Measurements from ENCODE around the gene NDST4.

NDST4 gene

DNA sequence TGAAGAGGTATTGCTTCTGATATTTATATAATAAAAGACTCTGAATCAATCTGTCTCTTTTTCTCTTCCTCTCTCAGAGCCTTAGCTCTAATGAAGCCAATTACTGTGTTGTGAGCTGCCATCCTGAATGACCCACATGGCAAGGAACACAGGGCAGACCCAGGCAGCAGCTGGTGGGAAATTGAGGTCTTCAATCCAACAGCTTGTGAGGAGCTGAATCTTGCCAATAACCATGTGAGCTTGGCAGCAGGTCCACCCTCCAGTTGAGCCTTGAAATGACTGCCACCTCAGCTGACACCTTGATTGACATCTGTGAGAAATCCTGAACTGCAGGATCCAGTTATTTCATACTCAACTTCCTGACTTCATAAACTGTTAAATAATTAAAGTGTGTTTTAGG, 149.4 kb downstream of the NDST4 start:
- H3K9ac ChIP-seq (ENCODE audit: low read depth, low read length): no peak overlapping the region
- H3K36me3 ChIP-seq (ENCODE audit: control insufficient read depth, insufficient read depth, low read length): no peaks in the 10 kb centered on the region
- no peaks in the 10 kb centered on the region for H3K27me3 ChIP-seq (ENCODE audit: control insufficient read depth, insufficient read depth, low read length)
- H3K9me3 ChIP-seq (ENCODE audit: control insufficient read depth, insufficient read depth, low read length): no peaks in the 10 kb centered on the region
- H3K4me1 ChIP-seq (ENCODE audit: control insufficient read depth, insufficient read depth, low read length): no peaks in the 10 kb centered on the region
- H3K4me3 ChIP-seq (ENCODE audit: low read depth, low read length): no peak overlapping the region
- H3K27ac ChIP-seq (ENCODE audit: low read depth, low read length): no peak overlapping the region

DNA sequence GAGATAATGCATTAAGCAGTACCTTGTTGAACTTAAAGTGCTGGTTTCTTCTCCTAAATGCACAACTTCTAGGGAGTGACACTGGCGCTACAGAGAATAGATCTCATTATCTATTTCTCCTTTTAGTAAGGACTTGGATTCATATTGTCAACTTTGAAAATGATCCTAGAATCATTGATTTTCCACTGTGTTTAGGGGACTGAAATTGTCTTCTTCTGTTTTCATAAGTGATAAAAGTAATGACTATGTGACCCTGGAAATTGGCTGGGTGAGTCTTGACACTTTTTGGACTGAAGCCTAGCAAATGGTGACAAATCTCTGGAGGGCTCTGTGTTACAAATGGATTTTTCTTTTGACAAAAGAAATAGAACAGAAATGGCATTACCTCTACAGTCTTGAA, 167.8 kb downstream of the NDST4 start:
- Histone ChIP-seq H3K27me3 (ENCODE audit: control insufficient read depth, insufficient read depth, low read length) (no peaks in the 10 kb centered on the region), H3K27ac (ENCODE audit: low read depth, low read length) (no peak overlapping the region), H3K4me3 (ENCODE audit: low read depth, low read length) (no peak overlapping the region), H3K9ac (ENCODE audit: low read depth, low read length) (no peak overlapping the region), H3K36me3 (ENCODE audit: control insufficient read depth, insufficient read depth, low read length) (no peaks in the 10 kb centered on the region), H3K9me3 (ENCODE audit: control insufficient read depth, insufficient read depth, low read length) (no peaks in the 10 kb centered on the region), H3K4me1 (ENCODE audit: control insufficient read depth, insufficient read depth, low read length) (0 out of 2 replicates have a peak, but pooled peaks cover 4% of the 10 kb centered on the region)

DNA sequence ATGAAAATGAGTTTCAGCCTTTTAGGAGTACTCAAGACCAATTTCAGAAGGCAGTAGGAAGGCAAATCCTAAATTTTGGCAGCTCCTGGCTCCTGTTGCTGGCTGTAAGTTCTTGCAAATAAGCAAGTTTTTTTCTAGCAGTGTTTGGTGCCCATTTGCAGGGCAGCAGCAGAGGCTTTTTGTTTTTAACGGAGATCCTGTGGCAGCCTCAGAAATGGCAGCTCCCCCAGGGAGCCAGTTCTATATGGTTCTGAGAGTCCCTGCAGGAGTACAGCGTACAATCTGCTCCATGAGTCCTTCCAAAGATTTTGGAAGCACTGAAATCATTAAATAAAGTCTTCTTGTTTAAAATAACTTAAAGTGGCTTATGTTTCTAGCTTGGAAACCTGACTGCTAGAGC, 171.9 kb downstream of the NDST4 start:
- H3K27ac ChIP-seq (ENCODE audit: low read depth, low read length): no peak overlapping the region
- H3K4me3 ChIP-seq (ENCODE audit: low read depth, low read length): no peak overlapping the region
- H3K4me1 ChIP-seq (ENCODE audit: control insufficient read depth, insufficient read depth, low read length): 0 out of 2 replicates have a peak, but pooled peaks cover 4% of the 10 kb centered on the region
- no peak overlapping the region for H3K9ac ChIP-seq (ENCODE audit: low read depth, low read length)
- no peaks in the 10 kb centered on the region for H3K36me3 ChIP-seq (ENCODE audit: control insufficient read depth, insufficient read depth, low read length)
- H3K9me3 ChIP-seq (ENCODE audit: control insufficient read depth, insufficient read depth, low read length): no peaks in the 10 kb centered on the region
- H3K27me3 ChIP-seq (ENCODE audit: control insufficient read depth, insufficient read depth, low read length): no peaks in the 10 kb centered on the region

DNA sequence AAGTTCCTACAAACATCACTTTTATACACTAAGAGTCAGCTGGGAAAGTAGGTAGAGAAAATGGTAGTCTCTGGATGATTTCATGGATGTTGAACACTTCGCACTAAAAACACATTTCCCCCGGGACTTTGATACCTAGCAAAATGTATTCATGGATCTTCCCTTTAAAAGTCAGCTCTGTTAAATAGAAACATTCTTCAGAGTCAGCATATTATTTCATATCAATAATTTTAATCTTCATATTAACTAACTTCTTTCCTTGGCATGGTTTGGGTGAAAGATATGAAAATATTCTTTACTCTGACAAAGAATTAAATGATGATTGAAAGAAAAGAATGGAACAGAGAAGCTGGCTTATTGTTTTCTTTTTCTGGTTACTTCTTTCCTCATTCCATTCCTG, 185.5 kb downstream of the NDST4 start:
- Histone ChIP-seq H3K27me3 (ENCODE audit: control insufficient read depth, insufficient read depth, low read length) (no peaks in the 10 kb centered on the region), H3K9ac (ENCODE audit: low read depth, low read length) (no peak overlapping the region), H3K9me3 (ENCODE audit: control insufficient read depth, insufficient read depth, low read length) (no peaks in the 10 kb centered on the region), H3K4me1 (ENCODE audit: control insufficient read depth, insufficient read depth, low read length) (peaks cover 32% of the 10 kb centered on the region), H3K36me3 (ENCODE audit: control insufficient read depth, insufficient read depth, low read length) (no peaks in the 10 kb centered on the region), H3K27ac (ENCODE audit: low read depth, low read length) (no peak overlapping the region), H3K4me3 (ENCODE audit: low read depth, low read length) (no peak overlapping the region)

DNA sequence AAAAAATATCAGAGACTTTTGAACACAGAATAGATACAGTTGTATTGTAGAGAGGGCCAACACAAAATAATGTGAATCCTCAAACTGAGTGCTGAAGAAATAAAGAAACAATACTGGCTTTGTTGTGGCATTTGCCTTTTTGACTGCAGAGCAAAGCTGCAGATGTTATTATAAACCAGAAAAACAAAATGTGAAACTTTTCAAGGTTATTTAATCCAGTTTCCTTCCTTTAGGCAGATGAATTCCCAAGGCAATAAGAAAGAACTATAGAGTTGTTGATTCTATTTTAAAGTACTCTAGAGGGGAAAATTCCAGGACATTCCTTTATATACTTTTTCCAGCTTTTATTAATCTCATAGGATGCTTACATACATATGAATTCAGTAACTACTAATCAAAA, 186.8 kb downstream of the NDST4 start:
- no peak overlapping the region for H3K4me3 ChIP-seq (ENCODE audit: low read depth, low read length)
- H3K9ac ChIP-seq (ENCODE audit: low read depth, low read length): no peak overlapping the region
- H3K9me3 ChIP-seq (ENCODE audit: control insufficient read depth, insufficient read depth, low read length): no peaks in the 10 kb centered on the region
- H3K27ac ChIP-seq (ENCODE audit: low read depth, low read length): no peak overlapping the region
- H3K36me3 ChIP-seq (ENCODE audit: control insufficient read depth, insufficient read depth, low read length): no peaks in the 10 kb centered on the region
- no peaks in the 10 kb centered on the region for H3K27me3 ChIP-seq (ENCODE audit: control insufficient read depth, insufficient read depth, low read length)
- H3K4me1 ChIP-seq (ENCODE audit: control insufficient read depth, insufficient read depth, low read length): peaks cover 44% of the 10 kb centered on the region

DNA sequence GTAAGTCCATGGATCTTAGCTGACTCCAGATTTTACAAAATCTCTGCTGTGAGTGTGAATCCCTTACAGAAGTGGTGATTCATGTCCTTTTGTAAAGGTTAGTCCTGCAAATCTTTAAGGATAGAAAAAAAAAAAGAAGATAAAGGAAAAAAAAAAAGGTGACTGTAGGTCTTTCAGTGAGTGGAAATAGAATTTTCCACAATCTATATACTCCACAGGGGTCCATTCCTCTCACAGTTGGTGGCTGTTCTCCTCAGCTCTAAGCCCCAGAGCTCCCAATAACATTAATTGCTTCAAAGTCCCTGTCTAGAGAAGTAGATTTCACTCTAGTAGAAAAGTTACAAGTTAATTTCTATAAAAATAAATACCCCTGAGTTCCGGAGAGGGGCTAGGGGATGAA, 189.1 kb downstream of the NDST4 start:
- Histone ChIP-seq H3K27me3 (ENCODE audit: control insufficient read depth, insufficient read depth, low read length) (no peaks in the 10 kb centered on the region), H3K9me3 (ENCODE audit: control insufficient read depth, insufficient read depth, low read length) (no peaks in the 10 kb centered on the region), H3K36me3 (ENCODE audit: control insufficient read depth, insufficient read depth, low read length) (no peaks in the 10 kb centered on the region), H3K4me1 (ENCODE audit: control insufficient read depth, insufficient read depth, low read length) (peaks cover 46% of the 10 kb centered on the region), H3K27ac (ENCODE audit: low read depth, low read length) (peak overlapping the region; percentile 84), H3K9ac (ENCODE audit: low read depth, low read length) (no peak overlapping the region), H3K4me3 (ENCODE audit: low read depth, low read length) (0 out of 2 replicates have a peak overlapping the region, but pooled peaks have one; percentile 3)

DNA sequence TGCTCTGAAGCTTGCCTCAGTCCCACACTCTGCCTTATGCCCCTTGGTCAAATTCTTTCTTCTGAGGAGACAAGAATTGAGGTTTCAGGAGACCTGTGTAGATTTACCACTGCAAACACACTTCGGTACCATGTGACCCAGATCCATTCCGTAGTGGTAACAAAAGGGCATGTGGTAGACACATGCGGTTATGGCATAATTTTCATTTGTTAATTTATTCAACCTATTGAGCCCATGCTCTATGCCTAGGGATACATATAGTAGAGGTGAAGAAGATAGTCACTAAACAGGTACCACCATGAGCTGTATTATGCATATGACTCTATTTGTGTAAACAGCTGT, 190.9 kb downstream of the NDST4 start:
- no peak overlapping the region for H3K4me3 ChIP-seq (ENCODE audit: low read depth, low read length)
- no peaks in the 10 kb centered on the region for H3K27me3 ChIP-seq (ENCODE audit: control insufficient read depth, insufficient read depth, low read length)
- no peaks in the 10 kb centered on the region for H3K9me3 ChIP-seq (ENCODE audit: control insufficient read depth, insufficient read depth, low read length)
- H3K4me1 ChIP-seq (ENCODE audit: control insufficient read depth, insufficient read depth, low read length): peaks cover 46% of the 10 kb centered on the region
- H3K36me3 ChIP-seq (ENCODE audit: control insufficient read depth, insufficient read depth, low read length): no peaks in the 10 kb centered on the region
- no peak overlapping the region for H3K9ac ChIP-seq (ENCODE audit: low read depth, low read length)
- H3K27ac ChIP-seq (ENCODE audit: low read depth, low read length): peak overlapping the region; percentile 22

DNA sequence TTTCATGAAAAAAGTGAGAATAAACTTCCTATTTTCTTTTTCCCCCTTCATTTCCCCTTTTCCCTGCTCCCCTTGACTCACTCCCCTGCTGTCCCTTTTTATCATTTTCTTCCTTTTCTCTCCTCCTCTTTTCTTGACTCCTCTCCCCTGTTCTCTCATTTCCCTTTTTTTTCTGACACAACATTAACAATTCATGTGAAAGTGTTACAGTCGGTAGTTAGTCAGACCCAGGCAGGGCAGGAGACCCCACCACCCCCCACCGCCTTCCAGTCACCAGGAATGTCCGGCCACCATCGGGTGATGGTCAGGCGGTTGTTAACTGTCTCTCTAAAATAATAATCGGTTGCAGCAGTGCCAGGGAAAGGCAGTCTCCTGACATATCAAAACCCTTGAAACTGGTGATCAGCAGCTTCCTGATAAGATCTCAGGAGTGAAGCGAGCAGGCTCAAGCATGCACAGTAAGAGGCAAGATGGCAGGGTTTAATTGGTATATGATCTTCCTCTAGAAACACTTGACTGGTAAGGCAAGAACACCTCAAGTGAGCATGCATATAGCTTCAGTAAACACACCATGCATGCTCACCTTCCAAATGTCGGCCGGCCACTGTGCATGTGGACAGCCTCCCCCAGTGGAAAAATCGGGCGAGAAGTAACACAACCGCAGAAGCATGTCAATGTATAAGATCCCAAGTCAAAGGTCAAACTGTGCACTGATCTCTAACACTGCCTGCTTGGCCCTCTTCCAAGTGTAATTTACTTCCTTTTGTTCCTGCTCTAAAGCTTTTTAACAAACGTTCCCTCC, 191.4 kb downstream of the NDST4 start:
- Histone ChIP-seq H3K9me3 (ENCODE audit: control insufficient read depth, insufficient read depth, low read length) (no peaks in the 10 kb centered on the region), H3K9ac (ENCODE audit: low read depth, low read length) (no peak overlapping the region), H3K4me3 (ENCODE audit: low read depth, low read length) (no peak overlapping the region), H3K36me3 (ENCODE audit: control insufficient read depth, insufficient read depth, low read length) (no peaks in the 10 kb centered on the region), H3K27ac (ENCODE audit: low read depth, low read length) (peak overlapping the region; percentile 22), H3K27me3 (ENCODE audit: control insufficient read depth, insufficient read depth, low read length) (no peaks in the 10 kb centered on the region), H3K4me1 (ENCODE audit: control insufficient read depth, insufficient read depth, low read length) (peaks cover 46% of the 10 kb centered on the region)

DNA sequence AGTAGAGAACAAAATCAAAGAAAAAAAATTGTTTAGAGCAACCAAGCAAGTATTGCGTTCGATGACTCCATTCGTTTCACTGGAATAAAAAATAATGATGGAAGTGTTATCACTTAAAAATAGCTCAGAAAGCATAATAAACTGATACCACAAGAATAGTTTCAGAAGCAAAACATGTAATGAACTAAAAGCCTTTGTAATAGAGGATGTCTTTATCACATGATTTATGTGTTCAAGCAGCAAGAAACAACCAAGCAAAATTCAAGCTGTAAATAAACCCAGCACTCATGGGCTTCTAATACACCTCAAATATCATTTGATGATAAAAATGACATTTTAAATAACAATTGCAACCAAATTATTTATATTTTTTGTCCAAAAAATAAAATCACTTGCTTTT, 192.2 kb downstream of the NDST4 start:
- Histone ChIP-seq H3K36me3 (ENCODE audit: control insufficient read depth, insufficient read depth, low read length) (no peaks in the 10 kb centered on the region), H3K9me3 (ENCODE audit: control insufficient read depth, insufficient read depth, low read length) (no peaks in the 10 kb centered on the region), H3K4me1 (ENCODE audit: control insufficient read depth, insufficient read depth, low read length) (peaks cover 41% of the 10 kb centered on the region), H3K4me3 (ENCODE audit: low read depth, low read length) (no peak overlapping the region), H3K9ac (ENCODE audit: low read depth, low read length) (no peak overlapping the region), H3K27ac (ENCODE audit: low read depth, low read length) (no peak overlapping the region), H3K27me3 (ENCODE audit: control insufficient read depth, insufficient read depth, low read length) (no peaks in the 10 kb centered on the region)

DNA sequence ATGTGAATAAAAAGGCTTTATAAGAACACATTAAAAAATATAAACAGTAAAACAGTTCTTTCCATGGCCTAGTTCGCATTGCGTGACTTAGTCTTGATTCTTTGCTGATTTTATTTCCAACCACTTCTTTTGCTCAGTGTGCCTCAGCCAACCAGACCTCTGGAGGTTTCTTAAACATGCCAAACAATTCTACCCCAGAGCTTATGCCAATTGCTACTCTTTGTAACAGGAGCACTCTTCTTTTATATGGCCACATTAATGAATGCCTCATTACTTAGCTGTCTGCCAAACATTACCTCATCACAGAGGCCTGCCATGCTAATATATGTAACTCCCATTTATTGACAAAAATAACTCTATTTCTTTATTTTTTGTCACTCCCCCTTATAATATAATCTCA, 202.3 kb downstream of the NDST4 start:
- Histone ChIP-seq H3K36me3 (ENCODE audit: control insufficient read depth, insufficient read depth, low read length) (no peaks in the 10 kb centered on the region), H3K9ac (ENCODE audit: low read depth, low read length) (no peak overlapping the region), H3K27me3 (ENCODE audit: control insufficient read depth, insufficient read depth, low read length) (no peaks in the 10 kb centered on the region), H3K9me3 (ENCODE audit: control insufficient read depth, insufficient read depth, low read length) (no peaks in the 10 kb centered on the region), H3K4me3 (ENCODE audit: low read depth, low read length) (no peak overlapping the region), H3K4me1 (ENCODE audit: control insufficient read depth, insufficient read depth, low read length) (no peaks in the 10 kb centered on the region), H3K27ac (ENCODE audit: low read depth, low read length) (no peak overlapping the region)

DNA sequence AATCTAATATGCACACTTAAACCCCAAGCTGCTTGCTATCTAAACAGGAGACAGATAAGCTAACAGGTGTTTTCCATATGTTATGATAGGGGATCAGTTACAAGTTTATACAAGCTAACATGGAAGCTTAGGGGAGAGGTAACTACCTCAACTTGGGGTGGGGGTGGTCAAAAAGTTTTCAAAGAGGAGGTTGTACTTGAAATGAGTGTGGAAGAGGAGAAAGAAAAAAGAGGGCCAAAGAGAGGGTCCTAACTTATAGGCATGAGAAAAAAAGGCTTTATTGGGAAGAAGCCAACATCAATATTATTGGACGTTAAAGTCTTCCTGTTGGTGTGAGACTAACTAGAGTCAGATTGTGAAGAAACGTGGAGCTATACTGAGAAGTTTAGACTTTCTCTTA, 205.9 kb downstream of the NDST4 start:
- Histone ChIP-seq H3K4me1 (ENCODE audit: control insufficient read depth, insufficient read depth, low read length) (no peaks in the 10 kb centered on the region), H3K9me3 (ENCODE audit: control insufficient read depth, insufficient read depth, low read length) (no peaks in the 10 kb centered on the region), H3K27ac (ENCODE audit: low read depth, low read length) (no peak overlapping the region), H3K27me3 (ENCODE audit: control insufficient read depth, insufficient read depth, low read length) (no peaks in the 10 kb centered on the region), H3K9ac (ENCODE audit: low read depth, low read length) (no peak overlapping the region), H3K4me3 (ENCODE audit: low read depth, low read length) (no peak overlapping the region), H3K36me3 (ENCODE audit: control insufficient read depth, insufficient read depth, low read length) (no peaks in the 10 kb centered on the region)

All from HUES48 (cell line).